HepG2 (cell line): ENCODE measurements around the gene ZMIZ1. TPM values are rescaled to one million over a fixed set of nuclear protein-coding genes. Genes with fewer than 3 reads are reported as not detected.
A peak's percentile ranks its signal among the peaks of the same experiment; 100 is the strongest.

Source experiments
- CAMTA2 ChIP-seq: sonication (generic); formaldehyde crosslinking; IDR thresholded peaks from 2 replicates; pipeline ENCODE4 v1.4.0; 2020; ENCODE audit warnings: mild to moderate bottlenecking, missing genetic modification reagents, borderline replicate concordance
- E2F1 ChIP-seq: sonication (generic); formaldehyde crosslinking; IDR thresholded peaks from 2 replicates; pipeline ENCODE4 v1.5.0; 2020; ENCODE audit warnings: missing genetic modification reagents
- FUBP1 ChIP-seq: sonication (generic); formaldehyde crosslinking; IDR thresholded peaks from 2 replicates; pipeline ENCODE4 v1.5.1; 2020; ENCODE audit warnings: missing genetic modification reagents, mild to moderate bottlenecking, borderline replicate concordance
- HES4 ChIP-seq: sonication (generic); formaldehyde crosslinking; IDR thresholded peaks from 2 replicates; pipeline ENCODE4 v1.9.0; 2021; ENCODE audit warnings: mild to moderate bottlenecking, missing genetic modification reagents, borderline replicate concordance
- MLXIP ChIP-seq: sonication (generic); formaldehyde crosslinking; IDR thresholded peaks from 2 replicates; pipeline ENCODE4 v1.9.0; 2021; ENCODE audit warnings: missing genetic modification reagents, borderline replicate concordance
- PRDM10 ChIP-seq: sonication (generic); formaldehyde crosslinking; IDR thresholded peaks from 2 replicates; pipeline ENCODE4 v1.4.0; 2020; ENCODE audit warnings: low read depth, missing genetic modification reagents
- PRMT3 ChIP-seq: sonication (generic); formaldehyde crosslinking; IDR thresholded peaks from 2 replicates; pipeline ENCODE4 v1.8.1; 2022; ENCODE audit warnings: low read depth, mild to moderate bottlenecking, moderate library complexity, missing genetic modification reagents, borderline replicate concordance
- PTBP1 ChIP-seq: fragments of 200-400 bp; formaldehyde crosslinking; IDR thresholded peaks from 2 replicates; pipeline ENCODE4 v1.6.1; 2018; ENCODE audit warnings: low read length, low read depth; ENCODE audit not compliant: poor library complexity, severe bottlenecking
- SIN3B ChIP-seq: fragments of 150-350 bp; IDR thresholded peaks from 2 replicates; pipeline ENCODE4 v1.6.1; 2014; ENCODE audit warnings: low read length
- STAT5B ChIP-seq: sonication (generic); formaldehyde crosslinking; IDR thresholded peaks from 2 replicates; pipeline ENCODE4 v1.4.0; 2020; ENCODE audit warnings: missing genetic modification reagents
- TCF12 ChIP-seq, 2 experiments: fragments of 450-650 bp in 1 of 2; sonication (generic) in 1 of 2; formaldehyde crosslinking in 1 of 2; IDR thresholded peaks; 2 replicates each; pipeline versions ENCODE4 v1.6.1 to v1.8.0; 2017 to 2022; ENCODE audit warnings: antibody characterized with exemption in 1 of 2, mild to moderate bottlenecking in 1 of 2, missing genetic modification reagents in 1 of 2, moderate library complexity in 1 of 2
- THAP7 ChIP-seq: sonication (generic); formaldehyde crosslinking; IDR thresholded peaks from 2 replicates; pipeline ENCODE4 v1.8.1; 2023; ENCODE audit warnings: mild to moderate bottlenecking, missing genetic modification reagents
- ZNF337 ChIP-seq: sonication (generic); formaldehyde crosslinking; IDR thresholded peaks from 2 replicates; pipeline ENCODE4 v1.5.1; 2020; ENCODE audit warnings: missing genetic modification reagents, low read depth, mild to moderate bottlenecking, borderline replicate concordance
- ZNF460 ChIP-seq: sonication (generic); formaldehyde crosslinking; IDR thresholded peaks from 2 replicates; pipeline ENCODE4 v1.5.1; 2020; ENCODE audit warnings: missing genetic modification reagents, mild to moderate bottlenecking, borderline replicate concordance
- ZNF557 ChIP-seq: sonication (generic); formaldehyde crosslinking; IDR thresholded peaks from 2 replicates; pipeline ENCODE4 v1.4.0; 2020; ENCODE audit warnings: missing genetic modification reagents
- ZNF766 ChIP-seq: sonication (generic); formaldehyde crosslinking; IDR thresholded peaks from 2 replicates; pipeline ENCODE4 v1.5.0; 2020; ENCODE audit warnings: missing genetic modification reagents, borderline replicate concordance
- ZNF816 ChIP-seq: sonication (generic); formaldehyde crosslinking; IDR thresholded peaks from 2 replicates; pipeline ENCODE4 v1.8.0; 2022; ENCODE audit warnings: missing genetic modification reagents, mild to moderate bottlenecking, borderline replicate concordance
- ZNF839 ChIP-seq: sonication (generic); formaldehyde crosslinking; IDR thresholded peaks from 2 replicates; pipeline ENCODE4 v1.4.0; 2020; ENCODE audit warnings: missing genetic modification reagents, mild to moderate bottlenecking, borderline replicate concordance
- polyA plus RNA-seq, 8 experiments: library from polyadenylated mRNA; depleted of rRNA in 3 of 8; stranded (reverse) in 7 of 8; unstranded in 1 of 8; fragments of >200 nt; fragmentation: Illumina TruSeq in 4 of 8; extraction: Trizol in 4 of 8; gene quantifications; 2 replicates each; pipeline versions ENCODE4 v1.2.1 to v1.2.3, GENCODE V29; 2011 to 2016; ENCODE audit warnings: low read depth in 4 of 8, missing spikeins in 1 of 8, mixed read lengths in 1 of 8; ENCODE audit not compliant: insufficient read depth in 1 of 8
- total RNA-seq, 5 experiments: library from RNA; depleted of rRNA; stranded (reverse); fragments of >200 nt; fragmentation: Illumina TruSeq; extraction: Trizol; gene quantifications; 2 replicates each; pipeline ENCODE4 v1.2.3, GENCODE V29; 2016; ENCODE audit warnings: low read depth in 1 of 5

The ZMIZ1 gene
- total and polyA plus RNA-seq, 2 of the 13 experiments (the other 11 are each of a cell fraction or from before 2014, with no cell fraction given) = 5.3 to 10.2 TPM

- TF ChIP-seq ZNF460 (CRISPR knock-in tag) (no peak), SIN3B (no peak), ZNF337 (CRISPR knock-in tag) (no peak), THAP7 (no peak), E2F1 (CRISPR knock-in tag) (no peak), PRMT3 (CRISPR knock-in tag) (no peak), ZNF557 (CRISPR knock-in tag) (no peak), PTBP1 (no peak), HES4 (no peak), FUBP1 (CRISPR knock-in tag) (no peak), ZNF839 (0 out of 2 replicates have a peak, but pooled peaks have one; percentile 47), MLXIP (CRISPR knock-in tag) (peak; percentile 89; the same call in 1 of the 2 replicates), TCF12 (IDR thresholded peaks at IDR 0.05) (no peak), TCF12 (CRISPR knock-in tag; IDR thresholded peaks at IDR 0.05) (no peak), PRDM10 (CRISPR knock-in tag) (0 out of 2 replicates have a peak, but pooled peaks have one; percentile 53), STAT5B (CRISPR knock-in tag) (no peak), ZNF766 (no peak), CAMTA2 (CRISPR knock-in tag) (no peak), ZNF816 (CRISPR knock-in tag) (no peak)
Measured at GRCh38 chr10:79184145-79184625, 115.4 kb downstream of the ZMIZ1 start (continued).
